IMR-90 (cell line): ENCODE measurements around the gene LDHD. TPM values are rescaled to one million over a fixed set of nuclear protein-coding genes. Genes with fewer than 3 reads are reported as not detected.

Experiments
- ATAC-seq: fragments of 200-7000 bp; cut with Tn5 transposase; 2 replicates; pipeline ENCODE4 v1.9.1; 2020; ENCODE audit warnings: low read depth, mild to moderate bottlenecking, moderate library complexity
- BruUV-seq: library from RNA; stranded (reverse); fragments of 400-500 nt; replicated peaks from 2 replicates; lab custom pipeline; 2021; lab: Mats Ljungman, UMichigan
- CTCF ChIA-PET: fragments of 300-600 bp; formaldehyde crosslinking; extraction: SDS; loops from one replicate; lab custom pipeline; 2021; ENCODE audit warnings: antibody characterized with exemption; lab: Yijun Ruan, JAX
- POLR2A ChIA-PET: fragments of 300-600 bp; sonication (Branson Sonifier 250); formaldehyde crosslinking; loops from one replicate; lab custom pipeline; 2022; ENCODE audit warnings: antibody characterized with exemption; ENCODE audit not compliant: unreplicated experiment; lab: Charles Lee
- DNase-seq: peaks from one replicate; pipeline ENCODE4 v3.0.0; 2013
- H2AFZ ChIP-seq: replicated peaks from 2 replicates; pipeline ENCODE3; 2013; ENCODE audit warnings: low read length, mild to moderate bottlenecking; ENCODE audit not compliant: poor library complexity
- H2AK5ac ChIP-seq: 2 replicates; pipeline ENCODE4 v1.6.1; 2013; ENCODE audit warnings: low read depth, low read length, inconsistent platforms
- H2AK9ac ChIP-seq: replicated peaks from 2 replicates; pipeline ENCODE3; 2013; ENCODE audit warnings: mild to moderate bottlenecking, low read depth, low read length, moderate library complexity; ENCODE audit not compliant: poor library complexity
- H2BK120ac ChIP-seq: 2 replicates; pipeline ENCODE4 v1.6.1; 2013; ENCODE audit warnings: low read depth, low read length, inconsistent platforms
- H2BK15ac ChIP-seq: 3 replicates; pipeline ENCODE4 v1.6.1; 2013; ENCODE audit warnings: low read depth, low read length, inconsistent platforms
- H2BK20ac ChIP-seq: 2 replicates; pipeline ENCODE4 v1.6.1; 2013; ENCODE audit warnings: low read depth, mild to moderate bottlenecking, inconsistent platforms, low read length, moderate library complexity
- H2BK5ac ChIP-seq: 2 replicates; pipeline ENCODE4 v1.6.1; 2013; ENCODE audit warnings: mild to moderate bottlenecking, low read depth, low read length, inconsistent platforms; ENCODE audit not compliant: poor library complexity, severe bottlenecking
- H3K14ac ChIP-seq: replicated peaks from 2 replicates; pipeline ENCODE4 v1.6.1; 2013; ENCODE audit warnings: low read depth, low read length, inconsistent platforms
- H3K18ac ChIP-seq: 2 replicates; pipeline ENCODE4 v1.6.1; 2013; ENCODE audit warnings: low read depth, low read length, control low read depth
- H3K23ac ChIP-seq: 2 replicates; pipeline ENCODE4 v1.6.1; 2013; ENCODE audit warnings: low read depth, low read length, inconsistent platforms
- H3K27ac ChIP-seq: 2 replicates; pipeline ENCODE4 v1.5.1; 2013; ENCODE audit warnings: mild to moderate bottlenecking, control low read depth, low read length; ENCODE audit not compliant: insufficient read depth
- H3K27me3 ChIP-seq: 2 replicates; pipeline ENCODE4 v1.6.1; 2013; ENCODE audit warnings: low read length; ENCODE audit not compliant: control insufficient read depth, insufficient read depth
- H3K36me3 ChIP-seq: 2 replicates; pipeline ENCODE4 v1.6.1; 2013; ENCODE audit warnings: low read length, mixed read lengths; ENCODE audit not compliant: control insufficient read depth, insufficient read depth
- H3K4ac ChIP-seq: 2 replicates; pipeline ENCODE4 v1.6.1; 2013; ENCODE audit warnings: low read depth, low read length, inconsistent platforms
- H3K4me1 ChIP-seq: 2 replicates; pipeline ENCODE4 v1.6.1; 2013; ENCODE audit warnings: low read length, mixed read lengths; ENCODE audit not compliant: control insufficient read depth, insufficient read depth
- H3K4me2 ChIP-seq: 2 replicates; pipeline ENCODE4 v1.6.1; 2013; ENCODE audit warnings: low read depth, mild to moderate bottlenecking, control low read depth, low read length, moderate library complexity
- H3K4me3 ChIP-seq: 2 replicates; pipeline ENCODE4 v1.5.1; 2013; ENCODE audit warnings: low read depth, mild to moderate bottlenecking, control low read depth, low read length, moderate library complexity; ENCODE audit not compliant: insufficient read depth
- H3K56ac ChIP-seq: 2 replicates; pipeline ENCODE4 v1.6.1; 2013; ENCODE audit warnings: low read length, inconsistent platforms; ENCODE audit not compliant: insufficient read depth; ENCODE audit errors: extremely low read depth
- H3K79me1 ChIP-seq, 2 experiments: 2 replicates each; pipeline ENCODE4 v1.6.1; 2013; ENCODE audit warnings: low read length in 2 of 2, inconsistent platforms in 1 of 2, low read depth in 1 of 2
- H3K9ac ChIP-seq: 2 replicates; pipeline ENCODE4 v1.6.1; 2013; ENCODE audit warnings: low read depth, low read length, control low read depth
- H3K9me1 ChIP-seq: 2 replicates; pipeline ENCODE4 v1.6.1; 2013; ENCODE audit warnings: low read length, inconsistent platforms; ENCODE audit not compliant: insufficient read depth
- H3K9me3 ChIP-seq: 2 replicates; pipeline ENCODE4 v1.6.1; 2013; ENCODE audit warnings: low read length; ENCODE audit not compliant: control insufficient read depth, insufficient read depth
- H4K20me1 ChIP-seq: 2 replicates; pipeline ENCODE4 v1.6.1; 2013; ENCODE audit warnings: low read length, inconsistent platforms; ENCODE audit not compliant: insufficient read depth
- H4K5ac ChIP-seq: 2 replicates; pipeline ENCODE4 v1.6.1; 2013; ENCODE audit warnings: mild to moderate bottlenecking, low read depth, low read length, control low read depth
- H4K8ac ChIP-seq, 2 experiments: 2 replicates each; pipeline ENCODE4 v1.6.1; 2013; ENCODE audit warnings: low read depth in 2 of 2, low read length in 2 of 2, control low read depth in 1 of 2, inconsistent platforms in 1 of 2
- H4K91ac ChIP-seq: 2 replicates; pipeline ENCODE4 v1.6.1; 2013; ENCODE audit warnings: low read depth, low read length, inconsistent platforms; ENCODE audit not compliant: insufficient read depth
- BHLHE40 ChIP-seq: fragments of 150-350 bp; IDR thresholded peaks from 2 replicates; pipeline ENCODE4 v1.6.1; 2016; ENCODE audit warnings: mild to moderate bottlenecking, low read depth, low read length
- CHD1 ChIP-seq: IDR thresholded peaks from 2 replicates; pipeline ENCODE4 v1.6.1; 2012; ENCODE audit warnings: low read depth, low read length, improper control_type of control experiment
- FOS ChIP-seq: fragments of 150-350 bp; IDR thresholded peaks from 2 replicates; pipeline ENCODE4 v1.6.1; 2016; ENCODE audit warnings: low read depth, low read length
- MAFK ChIP-seq: IDR thresholded peaks from 2 replicates; pipeline ENCODE4 v1.6.1; 2012; ENCODE audit warnings: low read depth, low read length, improper control_type of control experiment
- MAZ ChIP-seq: IDR thresholded peaks from 2 replicates; pipeline ENCODE4 v1.6.1; 2012; ENCODE audit warnings: low read depth, mild to moderate bottlenecking, low read length, improper control_type of control experiment, moderate library complexity, borderline replicate concordance
- NFE2L2 ChIP-seq: fragments of 150-350 bp; IDR thresholded peaks from 2 replicates; pipeline ENCODE4 v1.6.1; 2016; ENCODE audit warnings: low read depth, mild to moderate bottlenecking, low read length
- POLR2A ChIP-seq: IDR thresholded peaks from 2 replicates; pipeline ENCODE4 v1.6.1; 2012; ENCODE audit warnings: mild to moderate bottlenecking, low read depth, low read length
- RAD21 ChIP-seq: IDR thresholded peaks from 2 replicates; pipeline ENCODE4 v1.6.1; 2012; ENCODE audit warnings: low read length, improper control_type of control experiment
- RCOR1 ChIP-seq: IDR thresholded peaks from 2 replicates; pipeline ENCODE4 v1.6.1; 2012; ENCODE audit warnings: mild to moderate bottlenecking, low read length, improper control_type of control experiment; ENCODE audit not compliant: insufficient replicate concordance
- RFX5 ChIP-seq: IDR thresholded peaks from 2 replicates; pipeline ENCODE4 v1.8.0; 2012; ENCODE audit warnings: low read depth, mild to moderate bottlenecking, low read length, moderate library complexity
- SMC3 ChIP-seq: fragments of 150-350 bp; IDR thresholded peaks from 2 replicates; pipeline ENCODE4 v1.6.1; 2016; ENCODE audit warnings: low read depth, mild to moderate bottlenecking, antibody characterized with exemption, low read length, moderate library complexity
- WGBS, 2 experiments: methylation state at CpG; one replicate each; pipeline versions ENCODE4 v1.1.5 to v1.1.7; 2013; ENCODE audit warnings: missing lambda C conversion rate in 2 of 2; ENCODE audit not compliant: insufficient read length in 1 of 2; ENCODE audit errors: extremely low coverage in 2 of 2; 5-methylcytosine and 5-hydroxymethylcytosine counted together
- dilution Hi-C: fragments of 300-500 bp; cut with HindIII; formaldehyde crosslinking; loops from one replicate; pipeline ENCODE4 v1.14.3; 2018; ENCODE audit warnings: low sequenced_read_pairs; ENCODE audit not compliant: unreplicated experiment
- in situ Hi-C: fragments of 300-500 bp; cut with MboI; formaldehyde crosslinking; loops from 3 replicates; pipeline ENCODE4 v1.14.3; 2019; ENCODE audit warnings: low sequenced_read_pairs, inconsistent platforms, mixed read lengths
- intact Hi-C: fragments of 100-400 bp; cut with micrococcal nuclease; formaldehyde crosslinking; loops from 2 replicates; pipeline ENCODE4 v1.10.0; 2022
- polyA plus RNA-seq, 3 experiments: library from polyadenylated mRNA; depleted of rRNA; stranded (reverse); fragments of >200 nt; gene quantifications; 2 replicates each; pipeline ENCODE4 v1.2.3, GENCODE V29; 2012; ENCODE audit warnings: low replicate concordance in 1 of 3
- total RNA-seq: library from RNA; depleted of rRNA; stranded (reverse); fragments of >200 nt; gene quantifications from 2 replicates; pipeline ENCODE4 v1.2.3, GENCODE V29; 2012
- TF ChIP-seq, protein P1 (sequence below): fragments of 150-350 bp; IDR thresholded peaks from 2 replicates; pipeline ENCODE4 v1.6.1; 2017; ENCODE audit warnings: mild to moderate bottlenecking, antibody characterized with exemption, low read length, low read depth
- TF ChIP-seq, protein P2 (sequence below): conservative IDR thresholded peaks from 2 replicates; pipeline ENCODE4 v1.5.1; 2012; ENCODE audit warnings: mild to moderate bottlenecking, low read depth, low read length, improper control_type of control experiment
- TF ChIP-seq, protein P3 (sequence below): fragments of 150-350 bp; IDR thresholded peaks from 2 replicates; pipeline ENCODE4 v1.6.1; 2016; ENCODE audit warnings: low read depth, mild to moderate bottlenecking, low read length, moderate library complexity, borderline replicate concordance

Gene LDHD
- total and polyA plus RNA-seq, 2 of the 4 experiments (the other 2 are of a cell fraction) = under 0.01 to 0.26 TPM

DNA sequence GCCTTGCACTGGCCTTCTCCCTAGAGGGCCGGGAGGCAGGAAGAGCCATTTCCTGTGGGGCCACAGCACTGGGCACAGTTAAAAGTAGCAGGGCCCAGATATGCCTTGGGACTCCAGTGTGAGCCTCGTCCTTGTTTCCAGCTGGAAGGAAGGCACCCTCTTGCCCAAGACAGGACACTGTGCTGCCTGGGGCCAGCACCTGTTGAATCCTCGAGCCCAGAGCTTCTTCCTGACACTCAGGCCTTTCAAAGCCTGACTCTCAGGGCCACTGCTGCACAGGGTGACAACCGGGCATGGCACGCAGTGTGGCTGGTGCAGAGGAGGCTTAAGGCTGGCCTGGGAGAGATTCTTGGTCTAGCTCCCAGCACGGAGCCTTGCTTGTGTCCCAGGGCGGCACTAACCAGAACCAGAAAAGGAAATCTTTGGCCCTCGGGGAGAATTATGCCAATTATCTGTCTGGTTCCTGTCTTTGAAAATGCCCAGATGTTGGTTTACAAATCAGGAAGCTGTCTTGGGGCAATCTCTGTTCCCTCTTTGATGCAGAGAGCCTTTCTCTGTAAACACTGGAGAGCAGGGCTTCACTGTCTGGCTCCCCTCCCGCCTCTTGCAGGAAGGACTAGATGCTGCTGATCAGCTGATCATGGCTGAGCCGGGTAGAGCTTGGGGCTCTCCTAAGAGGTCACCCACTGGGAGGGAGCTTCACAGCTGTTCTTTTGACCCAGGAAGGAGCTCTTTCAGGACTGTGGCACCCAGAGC is 11.1 kb downstream of the LDHD start:
- Histone ChIP-seq H3K4me2 (no peak overlapping the region; the same call in 1 of the 2 replicates), H3K9me1 (peaks cover 27% of the 10 kb centered on the region), H3K18ac (peak overlapping the region; percentile 65; the same call in 1 of the 2 replicates), H3K79me1 (peaks cover 16 to 68% of the 10 kb centered on the region in 2 experiments), H4K20me1 (no peaks in the 10 kb centered on the region), H3K4me1 (peaks cover 43% of the 10 kb centered on the region), H4K8ac (peak overlapping the region; percentile 46 to 58; a peak in 3 of 4 replicates), H3K27ac (peak overlapping the region; percentile 84), H4K91ac (peak overlapping the region; percentile 57), H2AFZ (no peak overlapping the region), H2BK15ac (peak overlapping the region; percentile 57; the same call in 1 of the 3 replicates), H3K4ac (peak overlapping the region; percentile 59), H3K14ac (peak overlapping the region; percentile 65), H3K23ac (peak overlapping the region; percentile 24; the same call in 1 of the 2 replicates), H2AK5ac (peak overlapping the region; percentile 58; the same call in 1 of the 2 replicates), H3K56ac (no peak overlapping the region), H3K27me3 (no peaks in the 10 kb centered on the region), H2BK120ac (peak overlapping the region; percentile 61), H3K4me3 (no peak overlapping the region), H3K9me3 (no peaks in the 10 kb centered on the region), H2BK5ac (peak overlapping the region; percentile 23), H3K36me3 (no peaks in the 10 kb centered on the region; the same call in 1 of the 2 replicates), H2AK9ac (no peak overlapping the region), H4K5ac (peak overlapping the region; percentile 39; the same call in 1 of the 2 replicates), H3K9ac (0 out of 2 replicates have a peak overlapping the region, but pooled peaks have one; percentile 43), H2BK20ac (peak overlapping the region; percentile 27; the same call in 1 of the 2 replicates)
- intact Hi-C loops (no loop called here), in situ Hi-C loops (loop anchor here (5.0 kb wide), 1 partner anchor 103 kb away; no protein-coding TSS in a partner anchor), dilution Hi-C loops (no loop called here)
- DNase-seq (peak; percentile 37), ATAC-seq (peak; percentile 48)
- BruUV-seq = no TSS peak
- 31% methylated on average over 3 of the region's 10 CpGs; no CpG with 5 or more reads in 1 of the 2 experiments for WGBS, 2 experiments
- ChIA-PET POLR2A (no interaction called here), CTCF (interaction anchor here (0.8 kb wide), 1 partner anchor 44 kb away, joined by 3 read pairs; no protein-coding TSS in a partner anchor)
- TF ChIP-seq SMC3 (no peak), MAFK (no peak), CHD1 (no peak), MAZ (no peak), RAD21 (no peak), POLR2A (no peak), RFX5 (no peak), RCOR1 (no peak), BHLHE40 (no peak), FOS (no peak), NFE2L2 (no peak)
- TF ChIP-seq, protein P1, sequence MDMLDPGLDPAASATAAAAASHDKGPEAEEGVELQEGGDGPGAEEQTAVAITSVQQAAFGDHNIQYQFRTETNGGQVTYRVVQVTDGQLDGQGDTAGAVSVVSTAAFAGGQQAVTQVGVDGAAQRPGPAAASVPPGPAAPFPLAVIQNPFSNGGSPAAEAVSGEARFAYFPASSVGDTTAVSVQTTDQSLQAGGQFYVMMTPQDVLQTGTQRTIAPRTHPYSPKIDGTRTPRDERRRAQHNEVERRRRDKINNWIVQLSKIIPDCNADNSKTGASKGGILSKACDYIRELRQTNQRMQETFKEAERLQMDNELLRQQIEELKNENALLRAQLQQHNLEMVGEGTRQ = no peak
- TF ChIP-seq, protein P2, sequence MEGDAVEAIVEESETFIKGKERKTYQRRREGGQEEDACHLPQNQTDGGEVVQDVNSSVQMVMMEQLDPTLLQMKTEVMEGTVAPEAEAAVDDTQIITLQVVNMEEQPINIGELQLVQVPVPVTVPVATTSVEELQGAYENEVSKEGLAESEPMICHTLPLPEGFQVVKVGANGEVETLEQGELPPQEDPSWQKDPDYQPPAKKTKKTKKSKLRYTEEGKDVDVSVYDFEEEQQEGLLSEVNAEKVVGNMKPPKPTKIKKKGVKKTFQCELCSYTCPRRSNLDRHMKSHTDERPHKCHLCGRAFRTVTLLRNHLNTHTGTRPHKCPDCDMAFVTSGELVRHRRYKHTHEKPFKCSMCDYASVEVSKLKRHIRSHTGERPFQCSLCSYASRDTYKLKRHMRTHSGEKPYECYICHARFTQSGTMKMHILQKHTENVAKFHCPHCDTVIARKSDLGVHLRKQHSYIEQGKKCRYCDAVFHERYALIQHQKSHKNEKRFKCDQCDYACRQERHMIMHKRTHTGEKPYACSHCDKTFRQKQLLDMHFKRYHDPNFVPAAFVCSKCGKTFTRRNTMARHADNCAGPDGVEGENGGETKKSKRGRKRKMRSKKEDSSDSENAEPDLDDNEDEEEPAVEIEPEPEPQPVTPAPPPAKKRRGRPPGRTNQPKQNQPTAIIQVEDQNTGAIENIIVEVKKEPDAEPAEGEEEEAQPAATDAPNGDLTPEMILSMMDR = no peak
- TF ChIP-seq, protein P3, sequence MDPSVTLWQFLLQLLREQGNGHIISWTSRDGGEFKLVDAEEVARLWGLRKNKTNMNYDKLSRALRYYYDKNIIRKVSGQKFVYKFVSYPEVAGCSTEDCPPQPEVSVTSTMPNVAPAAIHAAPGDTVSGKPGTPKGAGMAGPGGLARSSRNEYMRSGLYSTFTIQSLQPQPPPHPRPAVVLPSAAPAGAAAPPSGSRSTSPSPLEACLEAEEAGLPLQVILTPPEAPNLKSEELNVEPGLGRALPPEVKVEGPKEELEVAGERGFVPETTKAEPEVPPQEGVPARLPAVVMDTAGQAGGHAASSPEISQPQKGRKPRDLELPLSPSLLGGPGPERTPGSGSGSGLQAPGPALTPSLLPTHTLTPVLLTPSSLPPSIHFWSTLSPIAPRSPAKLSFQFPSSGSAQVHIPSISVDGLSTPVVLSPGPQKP = no peak
